Stimulated activated CD4-positive, alpha-beta T cell treated with anti-CD3 and anti-CD28 coated beads, Interleukin-1b, Interleukin-23, amount 100 ng/mL, for 1 hour (primary cell): ENCODE measurements around the gene IL7R.

Source experiments
- DNase-seq, 2 donors: peaks; one replicate each; pipeline ENCODE4 v3.0.0-alpha.2; 2020; ENCODE audit warnings: low read depth in 2 of 2

The IL7R gene

GRCh38 chr5:35908228-35908627 is 51.5 kb downstream of the IL7R start:
- DNase-seq, result no peak

GRCh38 chr5:35908814-35909213 is 52.1 kb downstream of the IL7R start:
- DNase-seq, result no peak

- no peak for DNase-seq
Observed at GRCh38 chr5:35919191-35919590, 62.5 kb downstream of the IL7R start.

GRCh38 chr5:35920890-35921289 is 64.2 kb downstream of the IL7R start:
- no peak for DNase-seq

- no peak for DNase-seq
Observed at GRCh38 chr5:35921930-35922329, 65.2 kb downstream of the IL7R start.

- DNase-seq, result no peak
Observed at GRCh38 chr5:35922468-35922867, 65.8 kb downstream of the IL7R start.

GRCh38 chr5:35924122-35924949 is 67.6 kb downstream of the IL7R start:
- no peak for DNase-seq

GRCh38 chr5:35924950-35925722 is 68.4 kb downstream of the IL7R start:
- peak; percentile 59 to 66 for DNase-seq

- peak in 1 of 2 donors; percentile 39 for DNase-seq
Observed at GRCh38 chr5:35926389-35927051, 69.8 kb downstream of the IL7R start.
